Thoracic aorta endothelial cell (primary cell): ENCODE data around the gene SLC13A4. TPM values are rescaled to one million over a fixed set of nuclear protein-coding genes. Genes with fewer than 3 reads are reported as not detected.

Source experiments
- small RNA-seq: library from RNA; depleted of rRNA; stranded (forward); fragments of <200 nt; gene quantifications from one replicate; pipeline ENCODE3, GENCODE V24; 2012
- total RNA-seq: library from RNA; depleted of rRNA; stranded (reverse); fragments of >200 nt; gene quantifications from 2 replicates; pipeline ENCODE4 v1.2.3, GENCODE V29; 2012

Gene SLC13A4
- total RNA-seq: not detected in 2 replicates

GRCh38 chr7:135728136-135728669 is at the start of gene SLC13A4:
SLC13A4 (minus strand) TSS chr7:135728186; CDS start chr7:135727496, 690 bp downstream.

GRCh38 chr7:135748770-135749169 is 20.8 kb upstream of the SLC13A4 start, which contains the start of gene FAM180A:
FAM180A (minus strand) TSS chr7:135748813; CDS start chr7:135748580, 233 bp downstream.

GRCh38 chr7:135662373-135663114 is 65.4 kb downstream of the SLC13A4 start, which contains the start of gene STMP1:
STMP1 (plus strand) TSS chr7:135662514.

Small RNA genes lying within 50 kb of the gene (small RNA-seq; reads per million reads assigned to genes)
- not detected for gene RNU6-1154P

Other genes starting within 250 kb of the SLC13A4 start
- 15.0 and 17.7 TPM in 2 replicates for gene CNOT4, start 218.1 kb downstream of the SLC13A4 start, total RNA-seq
- 137 and 148 TPM in 2 replicates for gene NUP205, start 170.3 kb downstream of the SLC13A4 start, total RNA-seq
- 19.5 and 24.8 TPM in 2 replicates for gene STMP1, start 65.7 kb downstream of the SLC13A4 start, total RNA-seq
- gene FAM180A, start 20.6 kb upstream of the SLC13A4 start, total RNA-seq: not detected in 2 replicates
- gene MTPN, start 249.2 kb upstream of the SLC13A4 start, total RNA-seq: 249 and 281 TPM in 2 replicates